ENCODE results near the gene NFIX.

DNA sequence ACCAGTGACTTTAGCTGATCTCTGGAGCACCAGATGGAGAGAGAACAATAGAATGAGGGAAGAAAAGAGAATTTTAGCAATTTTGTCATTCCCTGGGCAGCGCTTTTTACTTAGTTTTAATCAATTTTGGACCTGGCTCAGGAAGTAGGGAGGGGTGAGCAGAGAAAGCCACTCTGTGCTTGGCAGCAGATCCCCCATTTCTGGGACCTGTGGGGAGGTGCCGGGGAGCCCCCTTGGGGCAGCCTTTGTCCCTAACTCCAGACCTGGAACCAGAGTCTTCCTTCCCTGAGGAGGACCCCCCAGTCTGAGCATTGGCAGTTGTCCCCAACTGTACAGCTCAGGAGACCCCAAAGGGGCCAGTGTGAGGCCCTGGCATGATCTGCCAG, 96.9 kb downstream of the NFIX start:
- TF ChIP-seq, protein P1, sequence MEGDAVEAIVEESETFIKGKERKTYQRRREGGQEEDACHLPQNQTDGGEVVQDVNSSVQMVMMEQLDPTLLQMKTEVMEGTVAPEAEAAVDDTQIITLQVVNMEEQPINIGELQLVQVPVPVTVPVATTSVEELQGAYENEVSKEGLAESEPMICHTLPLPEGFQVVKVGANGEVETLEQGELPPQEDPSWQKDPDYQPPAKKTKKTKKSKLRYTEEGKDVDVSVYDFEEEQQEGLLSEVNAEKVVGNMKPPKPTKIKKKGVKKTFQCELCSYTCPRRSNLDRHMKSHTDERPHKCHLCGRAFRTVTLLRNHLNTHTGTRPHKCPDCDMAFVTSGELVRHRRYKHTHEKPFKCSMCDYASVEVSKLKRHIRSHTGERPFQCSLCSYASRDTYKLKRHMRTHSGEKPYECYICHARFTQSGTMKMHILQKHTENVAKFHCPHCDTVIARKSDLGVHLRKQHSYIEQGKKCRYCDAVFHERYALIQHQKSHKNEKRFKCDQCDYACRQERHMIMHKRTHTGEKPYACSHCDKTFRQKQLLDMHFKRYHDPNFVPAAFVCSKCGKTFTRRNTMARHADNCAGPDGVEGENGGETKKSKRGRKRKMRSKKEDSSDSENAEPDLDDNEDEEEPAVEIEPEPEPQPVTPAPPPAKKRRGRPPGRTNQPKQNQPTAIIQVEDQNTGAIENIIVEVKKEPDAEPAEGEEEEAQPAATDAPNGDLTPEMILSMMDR (IDR thresholded peaks at IDR 0.05), result no peak
- TF ChIP-seq, protein P2, sequence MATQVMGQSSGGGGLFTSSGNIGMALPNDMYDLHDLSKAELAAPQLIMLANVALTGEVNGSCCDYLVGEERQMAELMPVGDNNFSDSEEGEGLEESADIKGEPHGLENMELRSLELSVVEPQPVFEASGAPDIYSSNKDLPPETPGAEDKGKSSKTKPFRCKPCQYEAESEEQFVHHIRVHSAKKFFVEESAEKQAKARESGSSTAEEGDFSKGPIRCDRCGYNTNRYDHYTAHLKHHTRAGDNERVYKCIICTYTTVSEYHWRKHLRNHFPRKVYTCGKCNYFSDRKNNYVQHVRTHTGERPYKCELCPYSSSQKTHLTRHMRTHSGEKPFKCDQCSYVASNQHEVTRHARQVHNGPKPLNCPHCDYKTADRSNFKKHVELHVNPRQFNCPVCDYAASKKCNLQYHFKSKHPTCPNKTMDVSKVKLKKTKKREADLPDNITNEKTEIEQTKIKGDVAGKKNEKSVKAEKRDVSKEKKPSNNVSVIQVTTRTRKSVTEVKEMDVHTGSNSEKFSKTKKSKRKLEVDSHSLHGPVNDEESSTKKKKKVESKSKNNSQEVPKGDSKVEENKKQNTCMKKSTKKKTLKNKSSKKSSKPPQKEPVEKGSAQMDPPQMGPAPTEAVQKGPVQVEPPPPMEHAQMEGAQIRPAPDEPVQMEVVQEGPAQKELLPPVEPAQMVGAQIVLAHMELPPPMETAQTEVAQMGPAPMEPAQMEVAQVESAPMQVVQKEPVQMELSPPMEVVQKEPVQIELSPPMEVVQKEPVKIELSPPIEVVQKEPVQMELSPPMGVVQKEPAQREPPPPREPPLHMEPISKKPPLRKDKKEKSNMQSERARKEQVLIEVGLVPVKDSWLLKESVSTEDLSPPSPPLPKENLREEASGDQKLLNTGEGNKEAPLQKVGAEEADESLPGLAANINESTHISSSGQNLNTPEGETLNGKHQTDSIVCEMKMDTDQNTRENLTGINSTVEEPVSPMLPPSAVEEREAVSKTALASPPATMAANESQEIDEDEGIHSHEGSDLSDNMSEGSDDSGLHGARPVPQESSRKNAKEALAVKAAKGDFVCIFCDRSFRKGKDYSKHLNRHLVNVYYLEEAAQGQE (IDR thresholded peaks at IDR 0.05; ENCODE audit: insufficient read depth in 1 of 2, low read depth in 2 of 2, low read length in 1 of 2), result no peak
- no peak for TF ChIP-seq POLR2AphosphoS5 (IDR thresholded peaks at IDR 0.05; ENCODE audit: low read depth, low read length)

Measured in Panc1 (cell line).